B cell (primary cell): ENCODE measurements around the gene ACAT1.

Source experiments
- EZH2 ChIP-seq: IDR thresholded peaks from 2 replicates; pipeline ENCODE4 v1.6.1; 2012; ENCODE audit warnings: borderline replicate concordance, low read depth, mild to moderate bottlenecking, moderate library complexity, low read length; ENCODE audit not compliant: insufficient read depth, poor library complexity, severe bottlenecking
- TF ChIP-seq, protein P1 (sequence below): fragments of 200-600 bp; IDR thresholded peaks from one replicate; pipeline ENCODE4 v1.8.0; 2022; ENCODE audit warnings: antibody characterized with exemption, mild to moderate bottlenecking

DNA sequence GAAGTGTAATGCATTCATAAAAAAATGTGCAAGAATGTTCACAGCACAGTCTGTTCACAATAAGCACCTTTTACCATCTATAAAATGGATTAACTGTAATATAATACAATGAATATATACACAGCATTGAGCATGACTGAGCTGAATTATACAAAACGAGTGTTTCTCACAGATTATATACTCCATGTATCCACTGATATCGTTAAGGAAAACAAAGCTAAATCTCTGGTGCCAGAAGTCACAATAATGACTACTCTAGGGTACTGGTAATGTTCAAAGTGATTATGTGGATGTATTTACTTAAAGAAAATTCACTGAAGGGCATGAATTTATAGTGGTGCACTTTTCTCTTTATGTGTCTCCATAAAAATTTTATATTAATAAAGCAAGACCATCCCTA lies 33.2 kb downstream of the ACAT1 start:
- TF ChIP-seq, protein P1, sequence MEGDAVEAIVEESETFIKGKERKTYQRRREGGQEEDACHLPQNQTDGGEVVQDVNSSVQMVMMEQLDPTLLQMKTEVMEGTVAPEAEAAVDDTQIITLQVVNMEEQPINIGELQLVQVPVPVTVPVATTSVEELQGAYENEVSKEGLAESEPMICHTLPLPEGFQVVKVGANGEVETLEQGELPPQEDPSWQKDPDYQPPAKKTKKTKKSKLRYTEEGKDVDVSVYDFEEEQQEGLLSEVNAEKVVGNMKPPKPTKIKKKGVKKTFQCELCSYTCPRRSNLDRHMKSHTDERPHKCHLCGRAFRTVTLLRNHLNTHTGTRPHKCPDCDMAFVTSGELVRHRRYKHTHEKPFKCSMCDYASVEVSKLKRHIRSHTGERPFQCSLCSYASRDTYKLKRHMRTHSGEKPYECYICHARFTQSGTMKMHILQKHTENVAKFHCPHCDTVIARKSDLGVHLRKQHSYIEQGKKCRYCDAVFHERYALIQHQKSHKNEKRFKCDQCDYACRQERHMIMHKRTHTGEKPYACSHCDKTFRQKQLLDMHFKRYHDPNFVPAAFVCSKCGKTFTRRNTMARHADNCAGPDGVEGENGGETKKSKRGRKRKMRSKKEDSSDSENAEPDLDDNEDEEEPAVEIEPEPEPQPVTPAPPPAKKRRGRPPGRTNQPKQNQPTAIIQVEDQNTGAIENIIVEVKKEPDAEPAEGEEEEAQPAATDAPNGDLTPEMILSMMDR, result no peak
- no peak for TF ChIP-seq EZH2
